ENCODE measurements around the gene ABCG5.

The ABCG5 gene

GRCh38 chr2:43803113-43803512 is 35.5 kb downstream of the ABCG5 start:
- DNase-seq = no peak

GRCh38 chr2:43802135-43802534 is 36.5 kb downstream of the ABCG5 start:
- DNase-seq = no peak

- no peak for DNase-seq
These were observed 37.7 kb downstream of the ABCG5 start for GRCh38 chr2:43800894-43801293.

GRCh38 chr2:43798300-43798699 is 40.3 kb downstream of the ABCG5 start:
- DNase-seq = no peak

- DNase-seq = no peak
These were observed 42.4 kb downstream of the ABCG5 start for GRCh38 chr2:43796206-43796605.

GRCh38 chr2:43794956-43795355 is 43.7 kb downstream of the ABCG5 start:
- no peak for DNase-seq

- no peak for DNase-seq
These were observed 46.0 kb downstream of the ABCG5 start for GRCh38 chr2:43792653-43793052.

GRCh38 chr2:43791035-43791765 is 47.4 kb downstream of the ABCG5 start:
- DNase-seq = no peak

GRCh38 chr2:43790147-43790546 is 48.5 kb downstream of the ABCG5 start:
- no peak for DNase-seq

- no peak for DNase-seq
These were observed 50.0 kb downstream of the ABCG5 start for GRCh38 chr2:43788646-43789045.

- no peak for DNase-seq
These were observed 50.7 kb downstream of the ABCG5 start for GRCh38 chr2:43787895-43788294.

GRCh38 chr2:43778233-43778632 is 60.4 kb downstream of the ABCG5 start:
- no peak for DNase-seq

- DNase-seq = no peak
These were observed 61.2 kb downstream of the ABCG5 start for GRCh38 chr2:43777306-43777926.

GRCh38 chr2:43776324-43776723 is 62.3 kb downstream of the ABCG5 start:
- no peak for DNase-seq

- no peak for DNase-seq
These were observed 64.0 kb downstream of the ABCG5 start for GRCh38 chr2:43774617-43775016.

GRCh38 chr2:43773876-43774613 is 64.6 kb downstream of the ABCG5 start, which contains the start of gene DYNC2LI1:
DYNC2LI1 (plus strand) TSS chr2:43774039; CDS start chr2:43774139, 100 bp downstream.
- DNase-seq = peak; percentile 72

GRCh38 chr2:43766006-43766405 is 72.6 kb downstream of the ABCG5 start:
- DNase-seq = no peak

- DNase-seq = no peak
These were observed 74.4 kb downstream of the ABCG5 start for GRCh38 chr2:43764086-43764705.

GRCh38 chr2:43763091-43763490 is 75.5 kb downstream of the ABCG5 start:
- DNase-seq = no peak

Measured in stimulated activated naive CD4-positive, alpha-beta T cell treated with Interleukin-2 at 50 U/mL for 16 hours (primary cell).